ENCODE measurements around the gene GPSM3. TPM values are rescaled to one million over a fixed set of nuclear protein-coding genes. Genes with fewer than 3 reads are reported as not detected.

Gene GPSM3
- total and polyA plus RNA-seq, 2 of the 13 experiments (the other 11 are each of a cell fraction or from before 2014, with no cell fraction given) = 0.18 to 6.2 TPM

GRCh38 chr6:32200711-32201475 lies 8.4 kb upstream of the GPSM3 start (continued):
- TF ChIP-seq RERE (CRISPR knock-in tag; IDR thresholded peaks at IDR 0.05; ENCODE audit: low read depth) = no peak
- TF ChIP-seq, protein P1, sequence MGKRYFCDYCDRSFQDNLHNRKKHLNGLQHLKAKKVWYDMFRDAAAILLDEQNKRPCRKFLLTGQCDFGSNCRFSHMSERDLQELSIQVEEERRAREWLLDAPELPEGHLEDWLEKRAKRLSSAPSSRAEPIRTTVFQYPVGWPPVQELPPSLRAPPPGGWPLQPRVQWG (CRISPR knock-in tag; IDR thresholded peaks at IDR 0.05; ENCODE audit: borderline replicate concordance, low read depth) = no peak

DNA sequence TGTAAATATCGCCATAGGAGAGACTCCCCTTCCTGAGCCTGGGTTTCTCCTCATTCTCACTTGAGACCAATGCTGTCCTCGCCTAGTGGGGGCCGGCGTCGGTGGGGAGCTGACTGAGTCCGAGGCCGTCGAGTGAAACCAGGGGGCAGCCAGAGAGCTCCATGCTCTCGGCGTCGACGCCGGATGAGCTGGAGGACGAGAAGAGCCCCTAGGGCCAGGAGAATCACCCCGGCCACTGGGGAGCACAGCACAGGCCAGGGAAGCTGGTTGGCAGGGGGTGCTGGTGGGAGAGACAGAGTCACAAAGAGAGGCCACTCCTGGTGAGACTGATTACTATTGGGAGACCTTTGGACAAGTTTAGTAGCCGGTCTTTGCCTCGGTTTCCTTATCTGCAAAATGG lies 6.4 kb upstream of the GPSM3 start:
- 76% methylated on average over 17 of the region's 17 CpGs for WGBS (ENCODE audit: low lambda C conversion rate)

More for the DNA sequence above, 6.4 kb upstream of the GPSM3 start:
- DNase-seq (ENCODE audit: low spot score) (no peak), FAIRE-seq (no peak), ATAC-seq (no peak)
- H3K9me3 ChIP-seq (ENCODE audit: low read length) = no peaks in the 10 kb centered on the region
- H3K79me2 ChIP-seq (ENCODE audit: insufficient read depth, low read length) = no peaks in the 10 kb centered on the region
- no peak overlapping the region for H2AFZ ChIP-seq (ENCODE audit: low read length)
- no peaks in the 10 kb centered on the region for H3K36me3 ChIP-seq (replicated peaks in 1 of 2; ENCODE audit: control insufficient read depth in 1 of 2, insufficient read depth in 2 of 2, low read length in 2 of 2)
- no peaks in the 10 kb centered on the region for H4K20me1 ChIP-seq (ENCODE audit: insufficient read depth, low read length)
- no peak overlapping the region for H3K4me2 ChIP-seq (ENCODE audit: low read depth, low read length)
- no TSS peak for BruUV-seq (replicated peaks)
- H3K4me3 ChIP-seq (replicated peaks in 1 of 3; ENCODE audit: insufficient read depth in 1 of 3, low read depth in 2 of 3, low read length in 3 of 3) = no peak overlapping the region
- TF ChIP-seq ZNF768 (CRISPR knock-in tag; IDR thresholded peaks at IDR 0.05) (0 out of 2 replicates have a peak, but pooled peaks have one; percentile 11), ARHGAP35 (CRISPR knock-in tag; IDR thresholded peaks at IDR 0.05; ENCODE audit: borderline replicate concordance) (no peak)
- H3K9ac ChIP-seq (ENCODE audit: insufficient read depth, low read depth, low read length) = no peak overlapping the region
- intact Hi-C loops (cut with micrococcal nuclease; ENCODE audit: unreplicated experiment) (loop anchor here (5.0 kb wide), 2 partner anchors 33 to 82 kb away; no protein-coding TSS in a partner anchor), in situ Hi-C loops (cut with HindIII; ENCODE audit: extremely low pct_ligation_motif_present, low pct_unique_long_range_greater_than_20kb) (no loop called here)
- H3K4me1 ChIP-seq (ENCODE audit: insufficient read depth, low read length) = peaks cover 43% of the 10 kb centered on the region
- CTCF ChIA-PET (ENCODE audit: low intra/inter-chr PET ratio, low total read pairs) = no interaction called here
- POLR2A ChIA-PET = no interaction called here
- H3K27ac ChIP-seq (ENCODE audit: extremely low read length, insufficient read depth, low read length) = no peak overlapping the region
- H3K27me3 ChIP-seq (ENCODE audit: control insufficient read depth in 1 of 2, insufficient read depth in 2 of 2, low read length in 2 of 2) = peaks cover 4 to 29% of the 10 kb centered on the region in 2 experiments; a peak in 4 of 5 replicates
